HuH-7.5 (cell line): ENCODE measurements around the gene TPST1.

ENCODE experiments used
- DNase-seq: peaks from one replicate; pipeline ENCODE4 v3.0.0; 2011; ENCODE audit warnings: low spot score

TPST1 gene

GRCh38 chr7:66238773-66239466 lies 33.8 kb downstream of the TPST1 start:
- DNase-seq = no peak

GRCh38 chr7:66239467-66239856 lies 34.3 kb downstream of the TPST1 start:
- DNase-seq = no peak

- DNase-seq = no peak
These were observed 39.9 kb downstream of the TPST1 start for GRCh38 chr7:66245008-66245407.

- no peak for DNase-seq
These were observed 41.5 kb downstream of the TPST1 start for GRCh38 chr7:66246554-66247171.

GRCh38 chr7:66247380-66248078 lies 42.4 kb downstream of the TPST1 start:
- no peak for DNase-seq

GRCh38 chr7:66250711-66251110 lies 45.6 kb downstream of the TPST1 start:
- no peak for DNase-seq

- DNase-seq = no peak
These were observed 50.5 kb downstream of the TPST1 start for GRCh38 chr7:66255534-66256100.

GRCh38 chr7:66256281-66256680 lies 51.1 kb downstream of the TPST1 start:
- no peak for DNase-seq

GRCh38 chr7:66257481-66257880 lies 52.3 kb downstream of the TPST1 start:
- DNase-seq = no peak

- DNase-seq = no peak
These were observed 53.3 kb downstream of the TPST1 start for GRCh38 chr7:66258409-66258808.

- DNase-seq = no peak
These were observed 56.8 kb downstream of the TPST1 start for GRCh38 chr7:66261941-66262340.

- no peak for DNase-seq
These were observed 58.8 kb downstream of the TPST1 start for GRCh38 chr7:66263936-66264335.

GRCh38 chr7:66265566-66265965 lies 60.4 kb downstream of the TPST1 start:
- DNase-seq = no peak

- DNase-seq = no peak
These were observed 62.1 kb downstream of the TPST1 start for GRCh38 chr7:66267249-66267648.

- no peak for DNase-seq
These were observed 64.8 kb downstream of the TPST1 start for GRCh38 chr7:66269978-66270377.

- DNase-seq = no peak
These were observed 67.2 kb downstream of the TPST1 start for GRCh38 chr7:66272321-66272720.

- DNase-seq = no peak
These were observed 71.2 kb downstream of the TPST1 start for GRCh38 chr7:66276363-66276762.

- DNase-seq = no peak
These were observed 72.4 kb downstream of the TPST1 start for GRCh38 chr7:66277492-66277891.

- DNase-seq = no peak
These were observed 74.8 kb downstream of the TPST1 start for GRCh38 chr7:66279912-66280311.

GRCh38 chr7:66281678-66282590 lies 76.8 kb downstream of the TPST1 start:
- DNase-seq = no peak

GRCh38 chr7:66282591-66282935 lies 77.4 kb downstream of the TPST1 start:
- DNase-seq = no peak
